NCI-H345 treated with DMSO at 0.1 percent for 48 hours (cell line): Measurements from ENCODE around the gene PXN.

Experiments
- DNase-seq: peaks from one replicate; lab custom pipeline; 2025; ENCODE audit not compliant: unreplicated experiment; lab: John Stamatoyannopoulos, UW

PXN gene

DNA sequence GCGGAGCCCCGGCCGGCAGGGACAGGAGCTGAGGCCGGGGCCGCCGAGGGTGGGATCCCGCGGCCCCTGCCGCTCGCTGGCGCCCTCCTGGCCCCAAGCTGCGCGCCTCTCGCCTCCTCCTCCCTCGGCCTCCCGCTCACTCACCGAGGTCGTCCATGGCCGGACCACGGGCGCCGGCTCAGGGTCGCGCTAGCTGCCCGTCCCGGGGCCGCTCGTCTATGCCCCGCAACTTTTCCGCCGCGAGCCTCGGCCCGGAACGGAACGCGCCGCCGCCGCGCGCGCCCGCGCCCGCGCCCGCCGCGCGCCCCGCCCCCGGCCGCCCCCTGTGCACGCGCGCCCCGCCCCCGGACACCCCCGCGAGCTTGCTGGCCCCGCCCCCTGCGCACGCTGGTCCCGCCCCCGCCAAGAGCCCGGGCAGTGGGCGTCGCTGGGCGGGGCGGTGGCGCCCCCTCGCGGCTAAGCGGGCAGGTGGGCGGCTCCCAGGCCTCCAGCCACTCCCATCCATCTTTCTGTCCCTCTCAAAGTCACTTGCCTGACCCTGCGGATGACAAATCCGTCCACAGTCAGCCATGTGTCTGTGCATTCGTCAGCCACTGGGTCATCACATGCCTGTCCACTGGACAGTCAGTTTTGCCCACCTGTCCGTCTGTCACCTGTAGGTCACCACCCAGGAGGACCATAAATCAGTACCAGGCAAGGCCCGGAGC, at the start of gene PXN:
Gene PXN (minus strand): TSS at position 258 of the 707 bp plus-strand sequence. CDS start 101 bp downstream, at position 157.
- DNase-seq = peak; percentile 58

DNA sequence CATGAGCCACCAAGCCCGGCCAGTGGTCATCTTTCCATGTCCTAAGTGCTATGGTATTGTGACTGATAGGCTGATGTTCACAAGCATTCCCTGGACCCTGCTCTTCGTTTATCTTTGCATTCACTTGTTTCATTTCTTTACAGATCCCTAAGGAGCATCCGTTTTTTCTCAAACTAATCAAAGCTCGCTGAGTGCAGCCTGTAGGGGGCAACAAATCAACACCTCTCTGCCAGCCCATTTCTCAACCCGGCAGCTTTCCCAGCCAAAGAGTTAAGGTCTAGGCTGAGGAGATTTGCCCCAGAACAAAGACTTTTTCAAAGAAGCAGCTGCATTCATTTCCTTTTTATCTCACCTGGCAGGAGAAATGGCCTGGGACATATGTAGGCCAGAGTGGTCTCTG, 48.7 kb upstream of the PXN start:
- DNase-seq = no peak

DNA sequence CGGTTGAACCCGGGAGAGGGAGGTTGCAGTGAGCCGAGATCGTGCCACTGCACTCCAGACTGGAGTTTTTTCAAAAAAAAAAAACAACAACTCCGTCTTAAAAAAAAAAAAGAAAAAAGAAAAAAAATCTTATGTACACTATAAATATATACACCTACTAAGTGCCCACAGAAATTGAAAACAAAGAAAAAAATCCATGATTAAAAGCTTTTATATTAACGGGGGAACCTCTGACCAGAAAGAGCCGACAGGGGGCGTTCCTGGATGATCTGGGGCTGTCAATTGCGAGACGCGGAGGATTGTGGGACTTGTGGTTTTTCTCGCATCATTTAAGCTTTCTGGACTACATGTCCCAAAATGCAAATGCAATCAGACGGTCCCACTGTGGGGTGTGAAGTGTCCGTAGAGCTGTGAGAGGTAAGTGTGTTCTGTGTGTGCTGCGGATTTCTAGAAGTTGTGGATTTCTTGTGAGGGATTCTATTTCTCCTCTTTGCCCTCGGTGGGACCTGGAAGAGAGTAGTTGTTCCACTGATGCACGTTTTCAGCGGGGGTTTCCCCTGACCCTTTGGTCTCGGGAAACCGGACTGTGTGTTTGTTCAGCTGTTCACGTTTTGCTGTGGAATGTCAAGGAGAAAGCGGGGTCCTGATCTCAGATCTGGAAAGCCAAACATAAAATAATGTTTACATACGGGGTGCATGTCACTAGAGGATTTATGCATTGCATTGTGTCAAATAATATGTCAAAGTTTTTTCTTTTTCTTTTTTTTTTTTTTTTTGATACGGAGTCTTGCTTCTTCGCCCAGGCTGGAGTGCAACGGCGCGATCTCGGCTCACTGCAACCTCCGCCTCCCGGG, 36.7 kb upstream of the PXN start, which contains the start of gene SIRT4:
Gene SIRT4 (plus strand): TSS at position 360 of the 854 bp plus-strand sequence. CDS start 1,241 bp downstream, outside the sequence.
- peak; percentile 89 for DNase-seq

DNA sequence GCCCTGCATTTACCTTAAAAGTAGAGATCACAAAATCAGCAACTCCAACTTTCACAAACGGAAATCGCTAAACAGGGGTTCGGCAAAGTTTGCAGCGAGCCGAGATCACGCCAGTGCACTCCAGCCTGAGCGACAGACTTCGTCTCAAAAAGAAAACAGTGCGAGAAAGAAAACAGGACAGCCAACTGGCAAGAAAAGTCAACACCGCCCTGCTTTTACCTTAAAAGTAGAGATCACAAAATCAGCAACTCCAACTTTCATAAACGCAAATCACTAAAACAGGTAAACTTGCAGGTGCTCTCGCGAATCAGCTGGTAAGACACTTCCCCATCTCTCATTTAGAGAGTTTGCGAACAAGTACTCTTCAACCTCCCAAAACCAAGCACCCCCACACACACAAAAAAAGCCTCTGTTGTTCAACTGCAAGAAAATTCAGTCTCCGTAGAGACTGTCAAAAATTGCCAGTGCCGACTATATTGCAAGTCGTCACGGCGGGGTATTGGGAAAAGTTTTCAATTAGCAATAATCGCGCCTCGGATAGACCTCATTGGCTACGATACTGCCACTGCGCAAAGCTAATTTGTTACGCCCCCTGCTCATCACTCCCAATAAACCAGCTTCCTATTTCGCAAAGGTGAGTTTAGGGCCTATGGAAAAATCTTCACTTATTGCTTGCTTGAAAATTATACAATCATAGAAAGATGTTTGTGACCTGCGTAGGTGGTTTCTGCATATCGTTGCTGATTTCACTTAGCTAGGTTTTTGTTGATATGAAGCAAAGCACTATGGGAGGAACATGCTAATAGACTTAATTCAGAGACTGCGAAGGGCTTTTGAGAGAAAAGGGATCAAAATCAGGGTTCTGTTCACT, 27.4 kb upstream of the PXN start, which contains the start of gene RNU4-1:
Gene RNU4-1 (minus strand): TSS at position 577 of the 871 bp plus-strand sequence.
- DNase-seq = peak; percentile 85

DNA sequence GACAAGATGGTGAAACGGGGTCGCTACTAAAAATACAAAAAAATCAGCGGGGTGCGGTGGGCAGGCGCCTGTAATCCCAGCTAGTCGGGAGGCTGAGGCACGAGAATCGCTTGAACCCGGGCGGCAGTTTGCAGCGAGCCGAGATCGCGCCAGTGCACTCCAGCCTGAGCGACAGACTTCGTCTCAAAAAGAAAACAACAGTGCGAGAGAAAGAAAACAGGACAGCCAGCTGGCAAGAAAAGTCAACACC, 26.8 kb upstream of the PXN start:
- no peak for DNase-seq

DNA sequence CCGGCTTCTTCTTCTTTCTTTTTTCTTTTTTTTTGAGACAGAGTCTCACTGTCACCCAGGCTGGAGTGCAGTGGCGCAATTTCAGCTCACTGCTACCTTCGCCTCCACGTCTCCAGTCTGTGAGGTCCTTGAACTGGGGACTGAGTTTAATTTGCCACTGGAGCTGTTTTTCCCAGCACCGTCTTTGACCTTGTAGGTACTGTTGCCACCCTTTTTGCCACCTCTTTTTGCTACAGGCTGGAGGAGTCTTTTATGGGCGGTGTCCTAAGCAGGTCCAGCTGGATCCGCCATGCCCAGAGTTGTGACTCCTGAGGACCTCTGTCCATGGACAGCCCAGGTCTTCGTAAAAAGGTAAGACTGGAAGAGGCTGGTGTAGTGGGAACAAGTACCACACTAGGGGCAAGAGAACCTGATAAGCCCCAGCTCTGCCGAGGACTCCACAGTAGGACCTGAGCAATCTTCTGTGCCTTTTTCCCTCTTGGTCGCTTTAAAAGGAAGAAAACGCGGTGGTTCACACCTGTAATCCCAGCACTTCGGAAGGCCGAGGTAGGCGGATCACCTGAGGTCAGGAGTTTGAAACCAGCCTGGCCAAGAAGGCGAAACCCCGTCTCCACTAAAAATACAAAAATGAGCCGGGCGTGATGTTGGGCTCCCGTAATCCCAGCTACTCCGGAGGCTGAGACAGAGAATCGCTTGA, 25.2 kb upstream of the PXN start:
- DNase-seq = no peak

DNA sequence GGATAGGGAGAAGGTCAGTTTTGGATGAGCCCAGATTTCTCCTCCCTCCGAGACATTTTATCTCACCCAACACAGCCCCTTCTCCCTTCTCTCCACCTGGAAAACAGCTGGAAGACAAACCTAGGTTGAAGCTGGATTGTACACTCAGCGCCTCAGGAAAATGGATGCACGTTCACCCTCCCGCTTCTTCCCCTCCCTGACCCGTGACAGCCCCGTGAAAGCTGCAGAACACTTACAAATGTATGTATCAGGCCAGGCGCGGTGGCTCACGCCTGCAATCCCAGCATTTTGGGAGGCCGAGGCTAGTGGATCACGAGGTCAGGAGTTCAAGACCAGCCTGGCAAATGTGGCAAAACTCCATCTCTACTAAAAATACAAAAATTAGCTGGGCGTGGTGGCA, 22.0 kb upstream of the PXN start:
- no peak for DNase-seq

DNA sequence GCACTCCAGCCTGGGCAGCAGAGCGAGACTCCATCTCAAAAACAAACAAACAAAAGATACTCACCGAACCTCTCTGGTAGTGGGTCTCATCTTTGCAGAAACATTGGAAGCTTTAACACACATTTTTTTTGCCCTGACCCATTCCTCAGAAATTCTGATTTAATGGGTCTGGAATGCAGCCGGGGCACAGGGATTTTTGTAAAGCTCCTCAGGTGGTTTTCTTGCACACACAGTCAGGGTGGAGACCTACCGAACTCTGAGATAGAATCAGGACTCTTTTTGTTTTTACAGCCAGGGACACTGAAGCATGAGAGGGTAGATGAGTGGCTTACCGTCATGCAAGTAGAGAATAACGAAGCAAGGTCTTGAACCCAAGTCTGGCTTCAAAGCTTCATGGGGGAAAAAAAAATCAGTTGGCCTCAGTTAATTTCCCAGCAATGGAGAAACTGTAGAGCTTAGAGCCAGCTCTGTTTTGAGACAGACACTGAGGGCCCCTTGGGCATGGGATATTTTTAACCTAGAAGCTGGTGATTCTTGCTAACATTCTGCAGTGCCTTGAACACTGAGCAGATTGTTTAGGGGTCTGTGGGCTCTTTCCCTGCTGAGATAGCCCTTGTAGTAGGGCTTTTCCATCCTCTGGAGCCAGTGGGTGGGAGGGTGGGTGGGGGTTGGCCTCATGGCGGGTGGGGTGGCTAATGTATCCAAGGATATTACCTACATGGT, 21.4 kb upstream of the PXN start:
- no peak for DNase-seq

DNA sequence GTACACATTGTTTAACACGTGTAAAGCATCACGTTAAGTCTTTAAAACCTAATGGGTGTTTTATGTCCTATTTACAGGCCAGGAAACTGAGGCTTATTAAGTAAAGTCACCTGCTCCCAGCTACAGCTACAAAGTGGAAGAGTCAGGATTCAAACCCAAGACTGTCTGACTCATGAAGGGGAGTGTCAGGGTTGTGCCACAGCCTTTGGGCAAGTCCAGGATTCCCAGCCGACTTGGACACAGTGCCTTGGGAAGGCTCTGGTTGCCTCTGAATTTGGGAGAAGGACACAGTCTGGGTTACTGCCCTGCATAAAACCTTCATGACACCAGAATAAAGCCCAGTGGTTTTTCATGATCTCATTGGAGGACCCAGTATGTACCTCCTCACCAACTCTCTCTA, 18.9 kb upstream of the PXN start:
- no peak for DNase-seq

DNA sequence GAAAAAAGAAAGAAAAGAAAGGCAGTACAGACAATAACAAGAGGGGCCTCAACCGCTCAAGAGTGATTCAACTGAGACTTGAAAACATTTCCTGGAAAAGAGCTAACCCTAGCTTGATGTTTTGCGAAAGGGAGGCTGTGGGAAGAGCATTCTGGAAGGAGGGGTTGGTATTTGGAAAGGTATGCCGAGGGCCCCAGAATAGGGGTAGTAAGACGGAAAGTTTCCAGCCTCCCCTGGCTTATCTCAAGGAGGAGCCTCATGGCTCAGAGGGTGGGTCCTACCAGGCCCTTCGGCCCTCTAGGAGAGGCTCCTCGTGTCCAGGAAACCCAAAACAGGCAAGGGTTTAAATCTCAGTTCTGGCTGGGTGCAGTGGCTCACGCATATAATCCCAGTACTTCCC, 17.8 kb upstream of the PXN start:
- no peak for DNase-seq

DNA sequence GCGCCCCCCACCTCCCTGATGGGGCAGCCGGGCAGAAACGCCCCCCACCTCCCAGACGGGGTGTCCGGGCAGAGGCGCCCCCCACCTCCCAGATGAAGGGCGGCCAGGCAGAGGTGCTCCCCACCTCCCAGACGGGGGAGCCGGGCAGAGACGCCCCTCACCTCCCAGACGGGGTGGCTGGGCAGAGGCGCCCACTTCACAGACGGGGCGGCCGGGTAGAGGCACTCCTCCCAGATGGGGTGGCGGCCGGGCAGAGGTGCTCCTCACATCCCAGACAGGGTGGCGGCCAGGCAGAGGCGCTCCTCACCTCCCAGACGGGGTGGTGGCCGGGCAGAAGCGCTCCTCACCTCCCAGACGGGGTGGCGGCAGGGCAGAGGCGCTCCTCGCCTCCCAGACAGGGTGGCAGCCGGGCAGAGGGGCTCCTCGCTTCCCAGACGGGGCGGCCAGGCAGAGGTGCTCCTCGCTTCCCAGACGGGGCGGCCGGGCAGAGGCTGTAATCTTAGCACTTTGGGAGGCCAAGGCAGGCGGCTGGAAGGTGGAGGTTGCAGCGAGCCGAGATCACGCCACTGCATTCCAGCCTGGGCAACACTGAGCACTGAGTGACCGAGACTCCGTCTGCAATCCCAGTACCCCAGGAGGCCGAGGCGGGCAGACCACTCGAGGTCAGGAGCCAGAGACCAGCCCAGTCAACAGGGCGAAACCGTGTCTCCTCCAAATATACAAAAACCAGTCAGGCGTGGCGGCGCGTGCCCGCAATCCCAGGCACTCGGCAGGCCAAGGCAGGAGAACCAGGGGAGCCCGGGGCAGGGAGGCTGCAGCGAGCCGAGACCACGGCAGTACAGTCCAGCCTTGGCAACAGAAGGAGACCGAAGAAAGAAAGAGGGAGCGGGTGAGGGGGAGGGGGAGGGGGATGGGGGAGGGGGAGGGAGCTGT, 12.9 kb upstream of the PXN start:
- DNase-seq = no peak

DNA sequence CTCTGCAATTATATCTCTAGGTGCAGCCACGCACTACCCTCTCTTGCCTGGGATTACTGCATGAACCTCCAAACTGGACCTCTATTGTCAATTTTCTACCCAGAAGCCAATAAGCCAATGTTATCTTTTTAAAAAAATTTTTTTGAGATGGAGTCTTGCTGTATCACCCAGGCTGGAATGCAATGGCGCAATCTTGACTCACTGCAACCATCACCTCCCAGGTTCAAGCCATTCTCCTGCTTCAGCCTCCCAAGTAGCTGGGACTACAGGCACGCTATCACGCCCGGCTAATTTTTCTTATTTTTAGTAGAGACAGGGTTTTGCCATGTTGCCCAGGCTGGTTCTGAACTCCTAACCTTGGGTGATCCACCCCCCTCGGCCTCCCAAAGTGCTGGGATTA, 11.2 kb upstream of the PXN start:
- no peak for DNase-seq

DNA sequence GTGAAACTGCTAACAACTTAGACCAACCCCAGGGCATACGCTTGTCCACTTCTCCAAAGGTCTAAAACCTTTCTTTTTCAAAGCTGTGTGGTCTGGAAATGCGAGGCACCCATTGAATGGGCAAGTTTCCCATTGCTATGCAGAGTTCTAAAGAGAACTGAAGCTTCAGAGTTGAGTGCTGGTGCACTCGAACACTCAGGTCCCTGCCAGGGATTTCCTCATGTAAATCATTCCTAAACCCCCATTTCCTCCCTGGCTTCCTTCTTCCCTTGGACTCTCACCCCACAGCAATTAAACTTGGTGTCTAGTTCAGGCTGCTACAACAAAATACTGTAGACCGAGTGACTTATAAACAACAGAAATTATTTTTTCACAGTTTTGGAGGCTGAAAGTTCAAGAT, 2.2 kb upstream of the PXN start:
- DNase-seq = no peak

DNA sequence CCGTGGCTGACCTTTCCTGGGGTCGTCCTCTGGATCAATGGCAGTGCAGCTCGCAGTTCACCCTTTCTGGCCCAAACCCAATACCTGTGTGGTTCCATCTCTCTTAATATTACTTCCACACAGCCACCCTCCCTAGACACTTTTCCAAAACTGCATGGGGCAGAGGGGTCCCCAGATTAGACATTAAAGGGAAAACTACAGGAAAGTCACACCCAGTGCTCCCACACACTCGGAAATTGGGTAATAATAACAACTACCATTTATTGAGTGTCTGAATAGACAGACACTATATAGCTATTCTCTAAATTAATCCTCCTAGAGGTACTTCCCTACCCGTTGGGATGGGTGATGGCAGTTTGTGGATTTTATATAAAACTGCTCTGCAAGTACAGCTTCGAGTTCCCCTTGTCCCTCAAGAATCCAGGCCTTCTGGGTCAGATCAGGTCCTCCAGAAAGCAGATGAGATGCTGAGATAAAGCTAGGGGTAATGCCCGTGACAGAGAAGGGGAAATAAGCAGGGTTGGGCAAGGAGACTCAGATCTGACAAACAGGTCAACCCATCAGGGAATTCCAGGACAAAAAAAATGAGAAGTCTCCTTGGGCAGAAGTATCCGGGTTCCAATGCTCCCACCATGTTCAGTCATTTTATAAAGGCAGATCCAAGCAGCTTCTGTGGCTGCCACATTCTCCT, 795 bp upstream of the PXN start:
- DNase-seq = no peak

DNA sequence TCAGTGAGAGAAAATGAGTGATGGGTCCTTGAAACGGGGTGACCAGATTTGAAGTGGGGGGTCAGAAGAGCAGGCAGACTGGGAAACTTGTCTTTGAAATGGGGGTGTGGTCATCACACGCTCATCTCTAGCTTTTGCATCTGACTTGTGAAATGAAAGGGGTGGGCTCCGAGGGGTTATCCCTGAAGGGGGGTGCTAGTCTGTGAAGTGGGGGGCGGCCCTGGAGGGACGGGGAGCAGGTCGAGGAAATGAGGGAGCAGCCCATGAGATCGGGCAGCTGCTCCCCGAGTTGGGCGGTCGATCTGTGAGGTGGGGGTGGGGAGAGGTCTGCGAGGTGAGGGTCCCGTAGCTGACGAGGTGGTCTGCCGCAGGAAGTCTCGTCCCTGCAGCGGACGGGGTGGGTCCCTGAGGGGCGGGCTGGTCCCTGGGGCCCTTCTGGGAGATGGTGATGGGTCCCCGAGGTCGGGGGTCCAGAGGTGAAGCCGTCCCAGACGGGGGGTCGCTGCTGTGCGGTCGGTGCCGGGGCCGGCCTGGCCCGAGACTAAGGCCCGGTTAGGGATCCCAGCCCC, 542 bp downstream of the PXN start:
- DNase-seq = no peak

DNA sequence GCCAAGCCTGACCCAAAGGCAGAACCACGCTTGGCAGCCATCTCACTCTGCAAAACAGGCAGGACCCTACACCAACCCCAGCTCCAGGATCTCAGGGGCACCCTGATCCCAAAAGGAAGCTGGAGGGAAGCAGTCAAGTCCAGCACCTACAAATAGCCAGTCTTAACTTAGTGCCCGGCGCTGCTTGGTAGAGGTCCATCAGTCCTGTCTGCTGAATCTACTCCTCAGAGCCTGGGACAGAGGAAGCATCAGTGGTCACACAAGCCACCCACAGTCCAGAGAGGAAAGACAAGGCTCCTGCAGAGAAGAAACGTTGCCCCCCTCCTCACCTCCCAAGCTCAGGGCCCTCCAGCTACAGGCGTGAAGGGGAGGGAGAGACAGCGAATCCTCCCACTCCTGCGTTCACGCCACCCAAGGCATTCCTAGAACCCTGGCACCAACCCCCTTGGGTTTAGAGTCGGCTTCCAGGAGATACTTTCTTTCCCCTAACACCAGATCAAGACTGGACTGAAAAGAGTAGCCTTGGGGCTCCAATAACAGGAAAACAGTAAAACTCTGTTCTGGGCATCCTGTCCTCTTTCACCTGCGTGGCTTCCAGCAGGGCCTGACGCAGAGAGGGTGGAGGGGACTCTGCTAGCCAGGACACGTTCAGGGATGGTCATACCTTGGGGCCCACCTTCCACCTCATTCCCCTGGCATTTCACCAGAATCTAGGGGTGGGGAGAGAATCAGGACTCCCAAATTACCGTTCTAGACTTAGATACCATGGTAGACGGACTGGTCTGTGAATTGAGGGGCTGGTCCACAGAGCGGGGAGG, 1.2 kb downstream of the PXN start:
- DNase-seq = no peak

DNA sequence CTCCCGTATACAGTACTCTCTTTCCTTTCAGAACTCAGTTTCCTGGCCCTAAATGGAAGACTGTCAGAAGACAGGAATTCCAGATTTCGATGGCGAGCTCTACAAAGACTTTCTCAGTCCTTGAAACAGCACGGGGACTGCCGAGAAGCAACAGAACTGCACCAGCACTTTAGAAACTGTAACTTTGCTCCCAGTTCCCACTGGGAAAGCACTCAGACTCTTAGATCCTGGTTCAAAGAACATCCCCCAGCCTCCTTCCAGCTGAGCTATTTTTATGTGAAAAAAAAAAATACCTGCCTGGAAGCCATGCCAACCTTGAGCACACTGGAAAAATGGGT, 1.8 kb downstream of the PXN start:
- no peak for DNase-seq
